ENCODE data around the gene ITIH2.
"Not testable (repeated sequence)": the region's sequence is repeated elsewhere in the genome, so short reads cannot be mapped to it uniquely, and the experiment has no call there.

DNA sequence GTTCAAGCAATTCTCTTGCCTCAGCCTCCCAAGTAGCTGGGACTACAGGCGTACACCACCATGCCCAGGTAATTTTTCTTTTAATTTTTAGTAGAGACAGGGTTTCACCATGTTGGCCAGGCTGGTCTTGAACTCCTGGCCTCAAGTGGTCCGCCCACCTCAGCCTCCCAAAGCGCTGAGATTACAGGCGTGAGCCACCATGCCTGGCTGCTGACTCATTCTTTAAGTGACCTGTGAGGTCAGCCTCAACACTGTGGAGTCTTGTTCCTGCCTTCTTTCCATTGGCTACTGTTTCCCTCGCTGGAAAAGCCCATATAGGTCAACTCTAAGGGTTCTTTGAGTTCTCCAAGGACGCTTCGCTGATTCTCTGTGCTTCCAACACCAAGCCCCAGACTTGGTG is 45.5 kb downstream of the ITIH2 start:
- not testable (repeated sequence) for TF ChIP-seq EZH2 (optimal IDR thresholded peaks at IDR 0.05; ENCODE audit: low read depth, low read length); EZH2phosphoT487 (IDR thresholded peaks at IDR 0.05; ENCODE audit: low read length)
- TF ChIP-seq, protein P1, sequence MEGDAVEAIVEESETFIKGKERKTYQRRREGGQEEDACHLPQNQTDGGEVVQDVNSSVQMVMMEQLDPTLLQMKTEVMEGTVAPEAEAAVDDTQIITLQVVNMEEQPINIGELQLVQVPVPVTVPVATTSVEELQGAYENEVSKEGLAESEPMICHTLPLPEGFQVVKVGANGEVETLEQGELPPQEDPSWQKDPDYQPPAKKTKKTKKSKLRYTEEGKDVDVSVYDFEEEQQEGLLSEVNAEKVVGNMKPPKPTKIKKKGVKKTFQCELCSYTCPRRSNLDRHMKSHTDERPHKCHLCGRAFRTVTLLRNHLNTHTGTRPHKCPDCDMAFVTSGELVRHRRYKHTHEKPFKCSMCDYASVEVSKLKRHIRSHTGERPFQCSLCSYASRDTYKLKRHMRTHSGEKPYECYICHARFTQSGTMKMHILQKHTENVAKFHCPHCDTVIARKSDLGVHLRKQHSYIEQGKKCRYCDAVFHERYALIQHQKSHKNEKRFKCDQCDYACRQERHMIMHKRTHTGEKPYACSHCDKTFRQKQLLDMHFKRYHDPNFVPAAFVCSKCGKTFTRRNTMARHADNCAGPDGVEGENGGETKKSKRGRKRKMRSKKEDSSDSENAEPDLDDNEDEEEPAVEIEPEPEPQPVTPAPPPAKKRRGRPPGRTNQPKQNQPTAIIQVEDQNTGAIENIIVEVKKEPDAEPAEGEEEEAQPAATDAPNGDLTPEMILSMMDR (IDR thresholded peaks at IDR 0.05; ENCODE audit: low read length): not testable (repeated sequence)
